Smooth muscle cell (in vitro differentiated cells): ENCODE data around the gene TMEM238. TPM values are rescaled to one million over a fixed set of nuclear protein-coding genes. Genes with fewer than 3 reads are reported as not detected.

ENCODE experiments used
- DNase-seq: peaks from one replicate; lab custom pipeline; 2025; ENCODE audit not compliant: unreplicated experiment; lab: John Stamatoyannopoulos, UW
- H2AFZ ChIP-seq: fragments of 200-600 bp; sonication (generic); 2 replicates; pipeline ENCODE4 v1.6.0; 2016; ENCODE audit warnings: antibody characterized with exemption, low read depth, mild to moderate bottlenecking
- H3F3A ChIP-seq: fragments of 200-600 bp; sonication (generic); 2 replicates; pipeline ENCODE4 v1.6.0; 2017; ENCODE audit warnings: antibody characterized with exemption, low read depth
- H3K27ac ChIP-seq: fragments of 200-600 bp; sonication (generic); 2 replicates; pipeline ENCODE4 v1.5.1; 2016; ENCODE audit warnings: low read depth, mild to moderate bottlenecking
- H3K27me3 ChIP-seq: fragments of 200-600 bp; sonication (generic); 2 replicates; pipeline ENCODE4 v1.6.1; 2016; ENCODE audit warnings: low read depth, mild to moderate bottlenecking
- H3K36me3 ChIP-seq: fragments of 200-600 bp; sonication (generic); 2 replicates; pipeline ENCODE4 v1.5.1; 2016; ENCODE audit warnings: low read depth
- H3K4me1 ChIP-seq: fragments of 200-600 bp; sonication (generic); 2 replicates; pipeline ENCODE4 v1.5.1; 2016; ENCODE audit warnings: low read depth
- H3K4me2 ChIP-seq: fragments of 200-600 bp; sonication (generic); 2 replicates; pipeline ENCODE4 v1.6.0; 2016; ENCODE audit warnings: mild to moderate bottlenecking
- H3K4me3 ChIP-seq: fragments of 200-600 bp; sonication (generic); 2 replicates; pipeline ENCODE4 v1.5.1; 2016; ENCODE audit warnings: mild to moderate bottlenecking
- H3K79me2 ChIP-seq: fragments of 200-600 bp; sonication (generic); 2 replicates; pipeline ENCODE4 v1.6.0; 2016; ENCODE audit warnings: low read depth, mild to moderate bottlenecking
- H3K9ac ChIP-seq: fragments of 200-600 bp; sonication (generic); 2 replicates; pipeline ENCODE4 v1.6.0; 2016; ENCODE audit warnings: low read depth
- H3K9me3 ChIP-seq: fragments of 200-600 bp; sonication (generic); replicated peaks from 2 replicates; pipeline ENCODE4 v1.5.1; 2016; ENCODE audit warnings: low read depth
- H4K20me1 ChIP-seq: fragments of 200-600 bp; sonication (generic); 2 replicates; pipeline ENCODE4 v1.6.0; 2016; ENCODE audit warnings: low read depth
- WGBS: methylation state at CpG from one replicate; pipeline ENCODE4 v1.1.7; 2016; ENCODE audit warnings: low lambda C conversion rate; 5-methylcytosine and 5-hydroxymethylcytosine counted together
- polyA plus RNA-seq: library from polyadenylated mRNA; unstranded; fragments of >200 nt; fragmentation: Nextera tagmentation; extraction: Ambion mirVana; gene quantifications from 2 replicates; pipeline ENCODE4 v1.2.1, GENCODE V29; 2016
- total RNA-seq: library from RNA; depleted of rRNA; stranded (reverse); fragments of >200 nt; gene quantifications from 2 replicates; pipeline ENCODE4 v1.2.3, GENCODE V29; 2014
- TF ChIP-seq, protein P1 (sequence below): fragments of 200-600 bp; sonication (generic); IDR thresholded peaks from 2 replicates; pipeline ENCODE4 v1.5.1; 2017; ENCODE audit warnings: borderline replicate concordance, mild to moderate bottlenecking, antibody characterized with exemption; ENCODE audit not compliant: insufficient read depth, poor library complexity, severe bottlenecking

The TMEM238 gene
- total and polyA plus RNA-seq, 2 experiments from 2014 or later: 2.6 to 3.3 TPM

DNA sequence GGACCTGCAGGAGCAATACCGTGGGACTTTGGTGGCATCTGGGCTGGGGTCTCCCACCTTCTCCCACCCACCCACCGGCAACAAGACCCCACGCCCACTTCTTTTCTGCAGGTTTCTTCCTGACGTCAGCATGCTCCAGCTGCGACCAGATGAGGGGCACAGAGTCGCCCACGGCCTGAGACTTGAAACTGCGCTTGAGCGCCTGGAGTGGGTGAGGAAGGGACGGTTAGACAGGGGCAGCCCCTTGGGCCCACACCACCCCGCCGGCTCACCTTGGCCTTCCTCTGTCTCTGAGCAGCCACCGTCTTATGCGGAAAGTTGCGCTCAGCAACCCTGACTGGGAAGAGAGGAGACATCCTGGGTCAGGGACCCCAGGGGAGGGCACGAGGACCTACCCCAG lies 23.2 kb downstream of the TMEM238 start:
- no peaks in the 10 kb centered on the region for H3K36me3 ChIP-seq
- no peak overlapping the region for H3K4me2 ChIP-seq
- peaks cover 12% of the 10 kb centered on the region for H4K20me1 ChIP-seq
- no peak overlapping the region for H3K27ac ChIP-seq
- no peak overlapping the region for H3K9ac ChIP-seq
- peaks cover 16% of the 10 kb centered on the region for H3F3A ChIP-seq
- no peak overlapping the region for H3K4me3 ChIP-seq
- no peaks in the 10 kb centered on the region for H3K9me3 ChIP-seq
- peaks cover 6% of the 10 kb centered on the region for H3K4me1 ChIP-seq
- H2AFZ ChIP-seq: no peak overlapping the region
- TF ChIP-seq, protein P1, sequence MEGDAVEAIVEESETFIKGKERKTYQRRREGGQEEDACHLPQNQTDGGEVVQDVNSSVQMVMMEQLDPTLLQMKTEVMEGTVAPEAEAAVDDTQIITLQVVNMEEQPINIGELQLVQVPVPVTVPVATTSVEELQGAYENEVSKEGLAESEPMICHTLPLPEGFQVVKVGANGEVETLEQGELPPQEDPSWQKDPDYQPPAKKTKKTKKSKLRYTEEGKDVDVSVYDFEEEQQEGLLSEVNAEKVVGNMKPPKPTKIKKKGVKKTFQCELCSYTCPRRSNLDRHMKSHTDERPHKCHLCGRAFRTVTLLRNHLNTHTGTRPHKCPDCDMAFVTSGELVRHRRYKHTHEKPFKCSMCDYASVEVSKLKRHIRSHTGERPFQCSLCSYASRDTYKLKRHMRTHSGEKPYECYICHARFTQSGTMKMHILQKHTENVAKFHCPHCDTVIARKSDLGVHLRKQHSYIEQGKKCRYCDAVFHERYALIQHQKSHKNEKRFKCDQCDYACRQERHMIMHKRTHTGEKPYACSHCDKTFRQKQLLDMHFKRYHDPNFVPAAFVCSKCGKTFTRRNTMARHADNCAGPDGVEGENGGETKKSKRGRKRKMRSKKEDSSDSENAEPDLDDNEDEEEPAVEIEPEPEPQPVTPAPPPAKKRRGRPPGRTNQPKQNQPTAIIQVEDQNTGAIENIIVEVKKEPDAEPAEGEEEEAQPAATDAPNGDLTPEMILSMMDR: no peak
- DNase-seq: no peak
- WGBS: 96% methylated on average over 15 of the region's 16 CpGs
- H3K79me2 ChIP-seq: no peaks in the 10 kb centered on the region
- H3K27me3 ChIP-seq: peaks cover 3% of the 10 kb centered on the region

DNA sequence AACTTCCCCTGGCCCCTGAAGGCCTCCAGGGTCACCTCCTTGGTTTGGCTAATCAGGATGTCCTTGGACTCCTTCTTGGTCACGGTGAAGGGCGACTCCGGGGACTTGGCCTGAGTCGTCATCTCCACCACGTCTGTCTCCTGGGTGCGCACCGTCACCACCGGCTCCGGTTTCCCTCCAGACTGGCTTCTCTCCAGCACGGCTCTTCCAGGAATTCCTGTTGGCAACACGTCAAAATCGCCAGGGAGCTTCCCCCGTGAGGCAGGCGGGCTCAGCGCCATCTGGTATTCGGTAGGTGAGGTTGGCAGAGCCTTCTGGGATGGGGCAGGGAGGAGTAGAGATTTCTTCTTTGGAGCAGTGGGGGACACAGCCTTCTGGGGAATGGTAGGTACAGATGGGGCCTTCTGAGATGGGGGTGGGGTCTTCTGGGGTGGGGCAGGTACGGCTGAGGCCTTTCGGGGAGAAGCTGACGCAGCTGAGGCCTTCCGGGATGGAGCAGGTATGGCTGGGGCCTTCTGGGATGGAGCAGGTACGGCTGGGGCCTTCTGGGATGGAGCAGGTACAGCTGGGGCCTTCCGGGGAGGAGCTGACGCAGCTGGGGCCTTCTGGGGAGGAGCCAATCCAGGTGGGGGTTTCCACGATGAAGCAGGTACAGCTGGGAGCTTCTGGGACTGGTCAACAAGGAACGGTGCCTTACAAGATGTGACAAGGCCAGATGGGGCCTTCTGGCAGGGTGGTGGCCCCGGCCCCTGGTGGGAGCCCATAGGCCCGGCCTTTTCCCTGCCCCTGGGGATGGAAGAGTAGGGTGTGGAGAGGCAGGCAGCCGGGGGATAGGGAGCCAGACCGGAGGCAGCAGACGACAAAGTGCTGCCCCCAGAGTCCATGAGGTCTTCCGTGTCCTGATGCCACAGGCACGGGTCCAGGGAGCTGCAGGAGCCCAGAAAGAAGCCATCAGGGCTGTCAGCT lies 24.9 kb downstream of the TMEM238 start:
- 86% methylated on average over 32 of the region's 32 CpGs for WGBS
- H3K4me3 ChIP-seq: no peak overlapping the region
- H3F3A ChIP-seq: peaks cover 4% of the 10 kb centered on the region
- no peaks in the 10 kb centered on the region for H3K36me3 ChIP-seq
- no peak overlapping the region for H2AFZ ChIP-seq
- no peak overlapping the region for H3K4me2 ChIP-seq
- H3K27ac ChIP-seq: no peak overlapping the region
- no peaks in the 10 kb centered on the region for H3K79me2 ChIP-seq
- H3K27me3 ChIP-seq: peaks cover 3% of the 10 kb centered on the region
- no peak overlapping the region for H3K9ac ChIP-seq
- TF ChIP-seq, protein P1: no peak
- H3K9me3 ChIP-seq: no peaks in the 10 kb centered on the region
- DNase-seq: no peak
- no peaks in the 10 kb centered on the region for H4K20me1 ChIP-seq
- H3K4me1 ChIP-seq: peaks cover 6% of the 10 kb centered on the region

DNA sequence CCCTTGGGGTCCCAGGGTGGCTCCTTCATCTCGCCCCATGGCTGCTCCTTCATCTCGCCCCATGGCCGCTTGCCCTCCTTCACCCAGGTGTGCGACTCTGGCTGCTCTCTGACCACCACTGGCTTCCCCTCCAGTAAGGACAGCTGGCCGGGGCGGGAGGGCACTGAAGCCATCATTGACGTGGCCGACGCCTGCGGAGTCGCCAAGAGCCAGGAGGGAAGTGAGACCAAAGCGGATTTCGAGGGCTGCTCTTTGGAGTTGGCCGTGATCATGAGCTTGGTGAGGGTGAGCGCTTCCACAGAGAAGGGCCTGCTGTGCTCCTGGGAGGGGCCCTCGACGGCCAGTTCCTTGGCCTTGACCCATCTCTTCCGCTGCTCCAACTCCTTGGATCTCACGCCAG lies 25.6 kb downstream of the TMEM238 start:
- H2AFZ ChIP-seq: no peak overlapping the region
- WGBS: 92% methylated on average over 16 of the region's 19 CpGs
- H3F3A ChIP-seq: no peaks in the 10 kb centered on the region
- TF ChIP-seq, protein P1: no peak
- no peaks in the 10 kb centered on the region for H3K9me3 ChIP-seq
- peaks cover 6% of the 10 kb centered on the region for H3K4me1 ChIP-seq
- DNase-seq: no peak
- no peak overlapping the region for H3K27ac ChIP-seq
- H3K9ac ChIP-seq: no peak overlapping the region
- H4K20me1 ChIP-seq: no peaks in the 10 kb centered on the region
- H3K36me3 ChIP-seq: no peaks in the 10 kb centered on the region
- H3K4me3 ChIP-seq: no peak overlapping the region
- no peak overlapping the region for H3K4me2 ChIP-seq
- no peaks in the 10 kb centered on the region for H3K79me2 ChIP-seq
- H3K27me3 ChIP-seq: peaks cover 5% of the 10 kb centered on the region
